ENCODE measurements around the gene PSMD7. TPM values are rescaled to one million over a fixed set of nuclear protein-coding genes. Genes with fewer than 3 reads are reported as not detected.
A peak's percentile ranks its signal among the peaks of the same experiment; 100 is the strongest.

The PSMD7 gene
- total RNA-seq (100 to 1,000 TPM in 3 of 4 donors, 10 to 100 TPM in 1; 84.2 to 118 (median 110) TPM), polyA plus RNA-seq (80.9 TPM)
- long read RNA-seq, donor 1, transcript PSMD7-201 (7 exons, 1,670 nt): major isoform, 168 of 173 reads
- long read RNA-seq, donor 1, partial matches to known transcripts: 1 of 173 reads
- long read RNA-seq, donor 1, other reads (novel, unspliced or antisense): 4 of 173 reads
- long read RNA-seq, donor 2, transcript PSMD7-201 (7 exons, 1,670 nt): major isoform, 81 of 85 reads
- long read RNA-seq, donor 2, partial matches to known transcripts: 2 of 85 reads
- long read RNA-seq, donor 2, other reads (novel, unspliced or antisense): 2 of 85 reads
- long read RNA-seq, donor 3, transcript PSMD7-201 (7 exons, 1,670 nt): major isoform, 189 of 208 reads
- long read RNA-seq, donor 3, partial matches to known transcripts: 0 of 208 reads
- long read RNA-seq, donor 3, other reads (novel, unspliced or antisense): 18 of 208 reads
- long read RNA-seq, donor 4, transcript PSMD7-201 (7 exons, 1,670 nt): major isoform, 107 of 110 reads
- long read RNA-seq, donor 4, partial matches to known transcripts: 1 of 110 reads
- long read RNA-seq, donor 4, other reads (novel, unspliced or antisense): 1 of 110 reads

DNA sequence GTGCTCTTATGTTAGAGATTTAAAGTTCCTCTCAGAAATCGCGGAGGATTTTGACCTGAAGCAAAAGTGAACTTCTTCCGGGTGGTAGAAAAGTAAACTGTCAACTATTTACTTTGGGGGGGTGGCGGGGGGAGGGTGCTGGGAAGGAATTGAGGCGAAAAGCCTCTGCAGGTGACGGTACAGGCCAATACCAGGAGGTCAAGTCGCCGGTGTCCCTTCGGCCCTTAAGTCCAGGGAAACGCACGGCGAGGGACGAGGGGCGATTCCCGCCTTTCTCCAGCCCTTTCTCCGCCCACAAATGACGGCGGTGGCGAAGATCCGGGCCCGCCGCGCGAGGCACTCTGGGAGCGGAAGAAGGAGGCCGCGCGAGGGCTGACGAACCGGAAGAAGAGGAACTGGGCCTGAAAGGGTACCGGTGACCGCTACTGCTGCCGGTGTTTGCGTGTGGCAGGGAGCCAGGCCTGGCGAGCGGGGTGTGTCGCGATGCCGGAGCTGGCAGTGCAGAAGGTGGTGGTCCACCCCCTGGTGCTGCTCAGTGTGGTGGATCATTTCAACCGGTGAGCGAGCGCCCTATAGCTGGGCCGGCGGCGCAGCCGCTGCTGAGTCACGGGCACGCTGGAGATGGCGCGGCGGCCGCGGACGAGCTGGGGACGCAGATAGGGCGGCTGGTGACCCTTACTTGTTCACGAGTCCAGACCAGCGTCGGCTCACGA, at the start of gene PSMD7:
Gene PSMD7, plus strand, starts transcription at position 383 of the 713 bp plus-strand sequence. Its CDS starts 101 bp downstream, at position 484.
- H3K4me1 ChIP-seq (ENCODE audit: control insufficient read depth, insufficient read depth, low read length): no peaks in the 10 kb centered on the region
- peak; percentile 93 to 97 (median 96) for DNase-seq
- no peaks in the 10 kb centered on the region for H3K27me3 ChIP-seq (ENCODE audit: control insufficient read depth, insufficient read depth)
- intact Hi-C loops (cut with DNase I): no loop called here
- H3K27ac ChIP-seq (ENCODE audit: low read length): peak within 1 kb of the TSS; percentile 87
- H3K4me3 ChIP-seq (ENCODE audit: low read length): peak within 1 kb of the TSS; percentile 74
- no peaks in the 10 kb centered on the region for H3K9me3 ChIP-seq (ENCODE audit: control insufficient read depth, low read length)
- ATAC-seq: peak; percentile 97 to 98
- under 1% methylated on average over 60 of the region's 60 CpGs for WGBS

DNA sequence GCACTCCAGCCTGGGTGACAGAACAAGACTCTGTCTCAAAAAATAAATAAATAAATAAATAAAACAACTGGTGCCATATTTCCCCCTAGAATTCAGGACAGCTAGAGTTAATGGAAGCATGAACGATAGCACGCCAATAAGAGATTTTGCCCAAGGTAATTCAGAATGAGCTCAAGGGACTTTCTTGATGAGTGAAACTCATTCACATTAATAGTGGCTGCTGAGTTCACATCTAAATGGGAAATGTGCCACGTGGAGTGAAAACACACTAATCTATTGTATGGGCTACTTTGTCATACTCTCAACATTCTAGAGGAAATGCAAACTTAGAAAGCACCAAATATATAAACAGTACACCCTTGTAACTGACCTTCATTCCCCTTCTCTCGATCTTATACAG, 47.4 kb upstream of the PSMD7 start:
- ATAC-seq (no peak), DNase-seq (no peak)
- 57% methylated on average over 4 of the region's 4 CpGs for WGBS
- Histone ChIP-seq H3K27ac (ENCODE audit: low read length) (no peak overlapping the region), H3K27me3 (ENCODE audit: control insufficient read depth, insufficient read depth) (no peaks in the 10 kb centered on the region), H3K9me3 (ENCODE audit: control insufficient read depth, low read length) (no peaks in the 10 kb centered on the region), H3K4me3 (ENCODE audit: low read length) (no peak overlapping the region), H3K4me1 (ENCODE audit: control insufficient read depth, insufficient read depth, low read length) (peaks cover 1% of the 10 kb centered on the region)
- intact Hi-C loops (cut with DNase I): no loop called here

DNA sequence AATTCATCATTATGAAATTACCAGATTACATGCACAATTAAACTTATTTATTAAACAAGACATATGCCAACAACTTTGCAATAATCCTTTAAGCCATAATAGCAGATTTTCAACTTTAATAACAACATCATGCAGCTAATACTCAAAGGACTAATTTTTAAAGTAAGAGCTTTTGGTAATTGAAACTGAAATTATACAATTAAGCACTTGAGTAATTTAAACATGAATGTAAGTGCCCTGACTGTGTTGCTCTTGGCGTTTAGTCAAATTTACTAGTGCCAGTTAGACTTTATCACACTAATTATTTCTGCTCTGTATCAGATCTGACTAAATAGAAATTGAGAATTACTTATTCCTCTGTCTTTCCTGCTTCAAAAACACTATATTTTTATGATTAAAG, 46.8 kb upstream of the PSMD7 start:
- H3K27ac ChIP-seq (ENCODE audit: low read length): no peak overlapping the region
- ATAC-seq (no peak), DNase-seq (no peak)
- no peaks in the 10 kb centered on the region for H3K9me3 ChIP-seq (ENCODE audit: control insufficient read depth, low read length)
- intact Hi-C loops (cut with DNase I): no loop called here
- no peaks in the 10 kb centered on the region for H3K27me3 ChIP-seq (ENCODE audit: control insufficient read depth, insufficient read depth)
- 66% methylated on average over 1 of the region's 1 CpG for WGBS
- H3K4me1 ChIP-seq (ENCODE audit: control insufficient read depth, insufficient read depth, low read length): peaks cover 1% of the 10 kb centered on the region
- H3K4me3 ChIP-seq (ENCODE audit: low read length): no peak overlapping the region

DNA sequence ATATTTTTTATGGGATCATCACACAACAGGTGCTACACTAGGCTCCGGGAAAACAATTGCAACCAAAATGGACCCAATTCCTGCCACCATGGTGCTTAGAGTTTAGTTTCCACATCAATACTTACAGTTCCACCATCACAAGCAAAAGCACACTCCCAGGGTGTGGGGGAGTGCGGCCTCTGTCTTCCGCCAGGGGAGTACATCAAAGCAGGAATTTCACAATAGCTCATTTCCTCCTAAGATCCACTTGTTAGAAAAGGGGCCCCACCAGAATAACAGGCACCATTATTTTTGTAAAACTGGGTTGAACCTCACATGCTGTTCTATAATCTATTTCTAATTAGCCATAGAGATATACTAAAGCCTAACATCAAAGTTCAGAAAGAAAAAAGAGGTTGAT, 44.3 kb upstream of the PSMD7 start:
- ATAC-seq: no peak
- WGBS: 67% methylated on average over 3 of the region's 3 CpGs
- Histone ChIP-seq H3K27me3 (ENCODE audit: control insufficient read depth, insufficient read depth) (no peaks in the 10 kb centered on the region), H3K4me1 (ENCODE audit: control insufficient read depth, insufficient read depth, low read length) (peaks cover 1% of the 10 kb centered on the region), H3K9me3 (ENCODE audit: control insufficient read depth, low read length) (no peaks in the 10 kb centered on the region), H3K4me3 (ENCODE audit: low read length) (no peak overlapping the region), H3K27ac (ENCODE audit: low read length) (no peak overlapping the region)
- intact Hi-C loops (cut with DNase I): no loop called here
- no peak for DNase-seq

DNA sequence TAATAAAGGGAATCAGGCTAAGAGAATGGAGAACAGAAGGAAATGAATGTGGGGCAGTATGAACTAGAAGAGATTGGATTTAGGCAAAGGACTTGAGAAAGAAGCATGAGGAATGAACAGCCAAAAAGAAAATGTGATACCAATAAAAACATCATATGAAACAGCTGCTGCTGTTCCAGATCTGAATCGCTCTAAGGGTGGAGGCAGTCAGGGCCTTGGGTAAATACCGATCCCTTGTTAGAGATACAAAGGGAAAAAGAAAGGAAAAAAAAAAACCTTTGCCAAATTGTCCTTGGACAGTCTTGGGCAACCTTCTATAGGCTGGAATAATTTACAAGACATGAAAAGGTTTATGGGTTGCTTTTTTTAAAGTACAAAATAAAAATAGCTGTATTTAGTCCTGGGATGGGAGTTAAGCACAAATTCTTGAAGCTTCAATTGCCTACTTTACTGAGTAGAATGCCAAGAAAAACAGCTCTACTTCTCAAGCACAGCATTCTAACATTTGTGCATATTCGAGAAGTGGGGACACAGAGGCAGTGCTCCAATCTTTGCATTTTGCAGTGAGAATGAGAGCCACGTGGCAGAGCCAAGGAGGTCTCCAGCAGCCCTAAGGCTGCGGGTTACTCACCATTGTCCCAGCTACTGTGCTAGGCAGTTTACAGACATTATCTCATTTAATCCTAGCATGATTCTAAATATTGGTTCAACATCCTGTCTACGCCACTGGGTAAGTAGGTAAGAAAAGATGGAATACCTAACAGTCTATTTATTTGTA, 43.3 kb upstream of the PSMD7 start:
- H3K27me3 ChIP-seq (ENCODE audit: control insufficient read depth, insufficient read depth): no peaks in the 10 kb centered on the region
- no peak overlapping the region for H3K4me3 ChIP-seq (ENCODE audit: low read length)
- WGBS: 69% methylated on average over 6 of the region's 6 CpGs
- H3K4me1 ChIP-seq (ENCODE audit: control insufficient read depth, insufficient read depth, low read length): peaks cover 1% of the 10 kb centered on the region
- H3K27ac ChIP-seq (ENCODE audit: low read length): no peak overlapping the region
- intact Hi-C loops (cut with DNase I): no loop called here
- no peak for DNase-seq
- ATAC-seq: no peak
- H3K9me3 ChIP-seq (ENCODE audit: control insufficient read depth, low read length): no peaks in the 10 kb centered on the region

DNA sequence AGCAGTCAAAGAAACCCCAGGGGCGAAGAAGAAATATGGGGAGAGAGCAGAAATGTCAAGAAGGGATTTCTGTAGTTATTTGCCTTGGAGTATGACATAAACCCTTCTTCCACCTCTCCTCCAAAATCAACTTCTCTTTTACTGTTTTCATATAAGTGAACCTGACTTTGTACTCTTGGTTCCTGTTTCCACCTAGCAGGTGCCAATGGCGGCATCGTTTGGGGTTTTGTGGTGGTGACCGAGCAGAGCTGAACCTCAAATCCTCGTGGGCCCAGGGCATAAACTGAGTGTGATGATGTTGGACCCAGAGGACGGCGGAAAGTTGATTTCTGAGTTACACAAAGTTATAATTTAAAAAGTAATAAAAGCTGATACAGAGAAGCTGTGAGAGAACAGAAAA, 39.6 kb upstream of the PSMD7 start:
- H3K27me3 ChIP-seq (ENCODE audit: control insufficient read depth, insufficient read depth): no peaks in the 10 kb centered on the region
- ATAC-seq: no peak
- 75% methylated on average over 7 of the region's 7 CpGs for WGBS
- DNase-seq: no peak
- H3K4me1 ChIP-seq (ENCODE audit: control insufficient read depth, insufficient read depth, low read length): peaks cover 1% of the 10 kb centered on the region
- intact Hi-C loops (cut with DNase I): no loop called here
- no peaks in the 10 kb centered on the region for H3K9me3 ChIP-seq (ENCODE audit: control insufficient read depth, low read length)
- no peak overlapping the region for H3K27ac ChIP-seq (ENCODE audit: low read length)
- H3K4me3 ChIP-seq (ENCODE audit: low read length): no peak overlapping the region

DNA sequence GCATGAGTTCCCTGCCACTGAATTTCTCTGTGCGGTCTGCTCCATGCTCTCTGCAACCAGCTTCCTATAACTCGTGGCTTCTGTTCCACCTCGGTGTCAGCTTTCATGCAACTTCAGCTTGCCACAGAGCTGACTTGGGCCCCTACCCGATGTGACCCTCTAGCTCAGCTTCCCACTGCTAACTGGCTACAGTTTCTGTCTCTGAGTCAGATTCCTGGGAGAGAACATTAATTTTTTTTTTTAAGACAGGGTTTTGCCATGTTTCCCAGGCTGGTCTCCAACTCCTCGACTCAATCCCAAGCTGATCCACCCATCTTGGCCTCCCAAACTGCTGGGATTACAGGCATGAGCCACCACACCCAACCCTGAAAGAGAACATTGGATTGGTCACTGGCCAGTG, 35.5 kb upstream of the PSMD7 start:
- Histone ChIP-seq H3K27me3 (ENCODE audit: control insufficient read depth, insufficient read depth) (no peaks in the 10 kb centered on the region), H3K27ac (ENCODE audit: low read length) (no peak overlapping the region), H3K4me3 (ENCODE audit: low read length) (no peak overlapping the region), H3K4me1 (ENCODE audit: control insufficient read depth, insufficient read depth, low read length) (no peaks in the 10 kb centered on the region), H3K9me3 (ENCODE audit: control insufficient read depth, low read length) (no peaks in the 10 kb centered on the region)
- ATAC-seq: no peak
- DNase-seq: no peak
- WGBS: 66% methylated on average over 5 of the region's 5 CpGs
- intact Hi-C loops (cut with DNase I): no loop called here

DNA sequence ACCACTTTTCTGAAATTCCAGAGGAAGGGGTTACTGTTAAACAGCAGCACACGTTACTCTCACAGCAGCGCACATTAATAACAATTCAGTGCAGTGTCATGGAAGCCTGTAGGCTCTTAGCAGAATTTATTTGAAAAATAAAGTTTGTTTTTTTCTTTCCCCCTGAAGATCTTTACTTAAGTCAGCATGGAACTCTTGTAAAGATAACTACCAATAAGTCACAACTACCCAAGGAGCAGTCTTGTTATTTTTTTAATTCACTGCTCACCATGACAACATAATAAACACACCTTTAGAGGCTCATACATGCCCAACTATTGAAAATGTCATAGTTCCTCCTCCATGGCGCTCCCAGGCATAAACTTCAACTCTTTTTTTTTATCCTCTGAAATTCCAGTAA, 31.8 kb upstream of the PSMD7 start:
- WGBS: 73% methylated on average over 3 of the region's 3 CpGs
- intact Hi-C loops (cut with DNase I): no loop called here
- no peaks in the 10 kb centered on the region for H3K9me3 ChIP-seq (ENCODE audit: control insufficient read depth, low read length)
- DNase-seq (no peak), ATAC-seq (no peak)
- no peaks in the 10 kb centered on the region for H3K27me3 ChIP-seq (ENCODE audit: control insufficient read depth, insufficient read depth)
- no peaks in the 10 kb centered on the region for H3K4me1 ChIP-seq (ENCODE audit: control insufficient read depth, insufficient read depth, low read length)
- H3K27ac ChIP-seq (ENCODE audit: low read length): no peak overlapping the region
- H3K4me3 ChIP-seq (ENCODE audit: low read length): no peak overlapping the region

DNA sequence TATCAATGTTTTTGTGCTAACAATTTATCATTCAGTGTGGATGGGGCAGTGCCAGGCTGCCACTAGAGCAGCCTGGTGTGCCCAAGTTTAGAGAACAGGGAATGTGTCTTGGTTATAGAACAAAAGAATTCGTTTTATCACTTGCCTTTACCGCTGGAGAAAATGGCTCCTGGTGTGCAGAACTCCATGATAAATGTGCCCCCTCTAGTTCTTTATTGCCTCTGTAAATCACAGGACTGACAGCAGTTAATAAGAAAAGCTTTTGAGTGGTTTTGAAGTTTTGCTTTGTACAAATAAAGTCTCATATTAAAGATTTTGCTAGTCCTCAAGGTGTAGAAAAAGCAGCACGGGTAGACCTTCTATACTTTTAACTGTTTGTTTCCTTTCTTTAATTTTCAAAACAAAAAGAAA, 28.2 kb upstream of the PSMD7 start:
- no peaks in the 10 kb centered on the region for H3K4me1 ChIP-seq (ENCODE audit: control insufficient read depth, insufficient read depth, low read length)
- 39% methylated on average over 3 of the region's 3 CpGs for WGBS
- no peaks in the 10 kb centered on the region for H3K9me3 ChIP-seq (ENCODE audit: control insufficient read depth, low read length)
- no peak overlapping the region for H3K27ac ChIP-seq (ENCODE audit: low read length)
- H3K4me3 ChIP-seq (ENCODE audit: low read length): no peak overlapping the region
- ATAC-seq (no peak), DNase-seq (no peak)
- no peaks in the 10 kb centered on the region for H3K27me3 ChIP-seq (ENCODE audit: control insufficient read depth, insufficient read depth)
- intact Hi-C loops (cut with DNase I): no loop called here

DNA sequence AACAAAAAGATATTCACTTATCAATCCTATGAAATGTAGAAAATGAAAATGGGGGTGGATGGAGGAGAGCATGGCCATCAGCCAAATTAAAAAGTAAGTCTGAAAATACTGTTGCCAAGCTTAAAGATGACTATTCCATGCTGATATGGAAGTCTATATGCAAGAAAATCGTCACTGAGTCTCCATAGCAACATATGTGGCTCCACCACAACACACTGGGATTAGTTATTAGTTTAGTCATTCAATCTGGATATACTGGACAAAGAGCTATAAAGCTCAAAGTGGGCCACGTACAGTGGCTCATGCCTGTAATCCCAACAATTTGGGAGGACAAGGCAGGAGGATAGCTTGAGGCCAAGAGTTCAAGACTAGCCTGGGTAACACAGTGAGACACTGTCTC, 24.7 kb upstream of the PSMD7 start:
- H3K4me1 ChIP-seq (ENCODE audit: control insufficient read depth, insufficient read depth, low read length): no peaks in the 10 kb centered on the region
- H3K27ac ChIP-seq (ENCODE audit: low read length): no peak overlapping the region
- no peaks in the 10 kb centered on the region for H3K9me3 ChIP-seq (ENCODE audit: control insufficient read depth, low read length)
- 48% methylated on average over 2 of the region's 2 CpGs for WGBS
- no peak for DNase-seq
- H3K4me3 ChIP-seq (ENCODE audit: low read length): no peak overlapping the region
- H3K27me3 ChIP-seq (ENCODE audit: control insufficient read depth, insufficient read depth): no peaks in the 10 kb centered on the region
- no peak for ATAC-seq
- intact Hi-C loops (cut with DNase I): no loop called here
